Measurements from ENCODE around the gene HRH3.

Gene HRH3

DNA sequence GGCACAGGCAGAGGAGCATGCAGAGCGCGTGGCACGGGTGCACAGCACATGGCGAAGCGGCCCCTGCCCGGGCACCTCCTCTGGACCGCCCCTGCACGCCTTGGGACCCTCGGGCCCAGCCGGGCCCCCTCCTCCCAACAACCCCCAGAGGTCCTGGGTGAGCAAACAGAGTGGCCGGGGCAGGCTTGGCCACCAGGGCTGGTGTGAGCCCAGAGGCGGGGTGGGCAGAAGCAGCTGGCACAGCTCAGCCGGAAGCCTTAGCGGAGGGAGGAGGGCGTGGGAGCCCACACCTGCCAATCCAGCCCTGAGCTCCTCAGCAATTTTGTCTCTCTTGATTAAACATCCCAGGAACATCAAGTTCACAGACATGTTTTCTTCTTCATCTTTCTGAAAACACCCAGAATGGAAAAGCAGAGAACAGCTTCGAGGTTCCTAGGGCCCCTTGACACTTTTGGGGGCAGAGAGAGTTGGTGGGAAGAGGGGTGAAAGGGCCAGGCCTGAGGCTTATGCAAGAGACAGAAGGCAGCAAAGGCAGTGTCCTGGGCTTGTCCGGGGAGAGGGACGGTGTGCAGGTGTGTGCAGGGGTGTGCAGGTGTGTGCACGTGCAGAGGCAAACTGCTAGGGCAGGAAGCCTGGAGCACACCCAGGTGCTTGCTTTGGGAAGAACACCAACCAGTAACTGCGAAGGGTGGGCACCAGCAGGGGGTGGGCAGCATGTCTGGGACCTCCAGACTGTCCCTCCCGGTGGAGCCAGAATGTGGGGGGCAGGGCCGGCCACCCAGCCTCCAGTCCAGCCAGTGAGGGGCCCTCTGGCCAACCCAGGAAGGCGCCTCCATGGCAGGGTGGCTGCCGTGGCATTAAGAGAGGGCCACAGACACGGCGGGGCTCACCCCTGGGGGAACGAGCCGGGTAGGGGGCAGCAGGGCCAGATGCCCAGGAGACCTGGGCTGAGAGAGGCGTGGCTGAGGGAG lies 4.8 kb downstream of the HRH3 start:
- DNase-seq, result no peak

- DNase-seq, result no peak
These were observed 6.0 kb downstream of the HRH3 start for GRCh38 chr20:62214067-62214466.

GRCh38 chr20:62212299-62212698 lies 7.8 kb downstream of the HRH3 start:
- DNase-seq, result no peak

GRCh38 chr20:62211769-62212288 lies 8.2 kb downstream of the HRH3 start:
- no peak for DNase-seq

GRCh38 chr20:62211216-62211615 lies 8.9 kb downstream of the HRH3 start:
- DNase-seq, result no peak

GRCh38 chr20:62210496-62210855 lies 9.6 kb downstream of the HRH3 start:
- DNase-seq, result no peak

DNA sequence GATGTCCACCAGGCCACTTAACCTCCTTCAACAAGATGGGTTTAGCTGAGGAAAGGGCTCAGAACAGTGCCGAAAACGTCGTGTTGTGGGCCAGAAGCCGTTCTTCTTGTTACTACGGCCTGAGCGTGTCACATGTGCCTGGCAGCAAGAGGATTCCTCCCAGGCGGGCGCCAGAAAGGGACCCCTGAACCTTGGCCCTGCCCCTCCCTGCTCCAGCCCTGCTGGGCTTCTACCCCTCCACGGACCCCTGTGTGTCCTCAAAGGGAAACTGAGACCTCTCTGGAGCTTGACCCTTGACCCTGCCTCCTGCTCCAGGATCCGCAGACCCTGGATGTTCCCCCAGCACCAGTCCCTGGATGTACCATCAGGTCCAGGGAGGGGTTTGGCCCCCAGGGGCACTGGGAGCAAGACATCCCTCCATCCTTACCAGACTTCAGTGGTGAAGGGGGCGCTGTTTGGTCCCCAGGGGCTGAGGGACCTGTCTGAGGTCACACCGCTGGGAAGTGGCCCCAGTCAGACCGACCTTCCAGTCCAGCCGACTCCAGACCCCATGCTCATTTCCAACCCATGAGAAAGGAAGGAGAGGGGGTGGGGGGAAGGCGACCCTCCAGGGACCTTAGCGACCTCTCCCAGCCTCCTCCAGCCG lies 10.1 kb downstream of the HRH3 start:
- DNase-seq, result no peak

DNA sequence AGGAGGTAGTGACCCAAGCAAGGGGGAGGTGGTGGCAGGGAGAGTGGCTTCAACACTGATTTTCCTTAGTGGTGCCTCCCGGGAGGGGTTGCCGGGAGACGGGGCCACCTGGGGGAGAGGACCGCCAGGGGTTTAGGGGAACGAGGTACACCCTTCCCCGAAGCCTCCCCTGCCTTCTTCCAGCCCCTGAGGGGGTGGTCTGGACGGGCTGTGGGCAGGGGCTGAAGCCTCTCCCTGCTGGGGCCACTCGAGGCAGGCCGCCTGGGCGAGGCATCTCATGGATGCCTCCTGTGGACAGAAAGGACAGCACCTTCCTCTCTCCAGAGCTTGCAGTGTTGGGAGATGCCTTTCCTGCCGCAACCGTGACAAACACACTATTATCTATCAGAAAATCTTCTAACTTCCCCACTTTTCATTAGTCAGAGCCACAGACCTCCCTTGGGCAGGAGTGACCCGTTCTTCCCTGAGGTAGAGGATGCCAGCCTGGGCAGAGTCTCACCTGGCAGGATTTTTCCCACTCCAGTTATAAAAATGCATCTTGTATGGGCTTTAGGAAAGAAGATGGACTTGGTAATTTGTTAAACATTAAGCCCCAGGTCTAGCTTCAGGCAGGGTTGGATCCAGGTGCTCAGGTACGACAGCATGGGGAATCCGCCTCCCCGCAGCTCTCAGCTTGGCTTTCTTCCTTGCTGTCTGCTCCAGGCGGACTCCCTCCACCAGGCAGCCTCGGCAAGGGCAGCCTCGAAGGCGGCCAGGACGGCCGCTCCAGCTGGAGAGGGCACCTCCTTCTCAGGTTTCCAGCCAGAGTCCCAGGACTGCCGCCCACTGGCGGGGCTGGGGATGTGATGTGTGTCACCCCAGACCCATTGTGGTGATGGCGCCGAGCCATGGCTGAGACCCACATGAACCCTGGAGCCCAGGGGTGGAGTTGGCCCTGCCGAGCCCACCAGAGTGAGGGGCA lies 11.0 kb downstream of the HRH3 start:
- no peak for DNase-seq

DNA sequence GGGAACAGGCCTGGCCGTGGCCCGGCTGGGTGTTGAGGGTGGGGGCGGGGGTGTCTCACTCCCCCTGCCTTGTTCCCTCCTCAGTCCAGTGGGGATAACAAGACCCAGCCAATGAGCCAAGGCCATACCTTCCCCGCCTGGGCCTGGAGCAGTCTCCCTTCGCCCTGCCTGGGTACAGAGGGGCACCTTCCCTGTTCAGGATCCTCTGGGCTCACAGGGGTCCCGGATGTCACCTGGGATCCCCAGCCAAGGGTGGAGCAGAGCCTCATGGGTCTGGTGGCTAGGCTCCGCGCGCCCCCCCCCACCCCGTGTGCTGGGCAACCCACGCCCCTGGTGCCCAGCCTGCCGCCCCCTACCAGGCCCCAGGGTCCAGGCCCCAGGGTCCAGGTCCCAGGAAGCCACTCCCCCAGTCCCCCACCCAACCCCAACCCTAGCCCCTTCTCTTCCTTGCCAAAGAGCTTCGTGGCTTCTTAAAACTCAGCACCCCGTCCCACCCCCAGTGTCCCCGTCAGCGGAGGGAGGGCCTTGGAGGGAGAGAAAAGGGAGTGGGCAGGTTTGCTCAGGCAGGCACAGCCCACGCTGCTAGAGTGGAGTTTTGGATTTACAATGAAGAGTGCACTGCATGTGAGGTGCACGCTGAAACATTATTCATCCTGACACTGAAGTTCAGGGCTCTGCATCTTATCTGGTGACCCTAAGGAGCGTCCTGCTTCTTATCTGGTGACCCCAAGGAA lies 11.8 kb downstream of the HRH3 start:
- no peak for DNase-seq

DNA sequence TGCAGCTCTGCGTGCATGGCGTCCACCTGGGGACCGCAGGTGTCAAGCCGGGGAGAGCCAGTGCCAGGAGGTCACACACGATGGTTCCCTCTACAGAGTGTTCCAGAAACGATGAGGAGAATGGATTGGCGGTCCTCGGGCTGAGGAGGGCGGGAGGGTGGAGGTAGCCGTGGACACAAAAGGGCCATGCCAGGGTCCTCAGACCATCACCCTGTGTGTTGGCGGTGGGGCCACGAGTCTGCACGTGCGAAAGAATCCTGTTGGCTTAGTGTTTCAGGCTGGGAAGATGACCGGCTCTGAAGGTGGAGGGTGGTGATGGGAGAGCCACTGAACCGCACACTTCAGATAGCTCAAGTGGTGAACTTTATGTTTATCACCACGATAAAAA lies 13.7 kb downstream of the HRH3 start:
- DNase-seq, result no peak

GRCh38 chr20:62205618-62206387 lies 14.3 kb downstream of the HRH3 start:
- no peak for DNase-seq

- no peak for DNase-seq
These were observed 16.6 kb downstream of the HRH3 start for GRCh38 chr20:62203378-62204030.

GRCh38 chr20:62202676-62203377 lies 17.3 kb downstream of the HRH3 start:
- no peak for DNase-seq

GRCh38 chr20:62202083-62202395 lies 18.0 kb downstream of the HRH3 start:
- peak; percentile 74 for DNase-seq

- DNase-seq, result no peak
These were observed 18.6 kb downstream of the HRH3 start for GRCh38 chr20:62201173-62202082.

DNA sequence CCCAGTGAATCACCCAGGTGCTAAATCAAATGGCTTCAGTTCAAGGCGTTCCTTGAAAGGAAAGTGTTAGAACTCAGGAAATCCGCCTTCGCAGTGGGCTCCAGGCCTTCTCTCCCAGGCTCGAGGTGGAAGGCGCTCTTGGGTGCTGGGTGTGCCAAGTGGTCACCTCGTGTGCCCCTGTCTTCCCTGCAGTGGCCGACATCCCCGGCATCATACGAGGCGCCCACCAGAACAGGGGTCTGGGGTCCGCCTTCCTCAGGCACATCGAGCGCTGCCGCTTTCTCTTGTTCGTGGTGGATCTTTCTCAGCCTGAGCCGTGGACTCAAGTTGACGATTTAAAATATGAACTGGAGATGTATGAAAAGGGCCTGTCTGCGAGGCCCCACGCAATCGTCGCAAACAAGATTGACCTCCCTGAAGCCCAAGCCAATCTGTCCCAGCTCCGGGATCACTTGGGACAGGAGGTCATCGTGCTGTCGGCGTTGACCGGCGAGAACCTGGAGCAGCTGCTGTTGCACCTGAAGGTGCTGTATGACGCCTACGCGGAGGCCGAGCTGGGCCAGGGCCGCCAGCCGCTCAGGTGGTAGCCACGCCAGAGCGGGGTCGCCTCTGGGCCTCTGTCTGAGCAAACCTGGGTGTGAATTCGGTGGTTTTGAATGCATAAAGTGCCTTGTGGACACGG lies 19.4 kb downstream of the HRH3 start:
- DNase-seq, result no peak

DNA sequence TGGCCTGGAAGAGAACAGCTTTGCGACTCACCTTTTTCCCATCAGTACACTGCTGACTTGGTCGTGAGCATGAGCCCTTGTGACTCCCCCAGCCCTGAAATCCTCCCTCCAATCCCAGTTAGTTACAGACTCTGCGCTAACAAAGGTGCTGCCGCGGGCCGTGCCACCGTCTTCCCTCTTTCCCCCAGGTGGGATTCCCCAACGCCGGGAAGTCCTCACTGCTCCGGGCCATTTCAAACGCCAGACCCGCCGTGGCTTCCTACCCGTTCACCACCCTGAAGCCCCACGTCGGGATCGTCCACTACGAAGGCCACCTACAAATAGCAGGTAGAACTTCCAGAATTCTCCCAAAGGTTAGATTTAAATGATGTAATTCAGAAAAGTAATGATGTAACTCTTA lies 21.1 kb downstream of the HRH3 start:
- DNase-seq, result no peak

GRCh38 chr20:62198496-62198895 lies 21.6 kb downstream of the HRH3 start:
- no peak for DNase-seq

GRCh38 chr20:62197801-62198200 lies 22.3 kb downstream of the HRH3 start:
- no peak for DNase-seq
